Esophagus squamous epithelium (tissue), 5 donors: ENCODE data around the gene NUDT22. TPM values are rescaled to one million over a fixed set of nuclear protein-coding genes. Genes with fewer than 3 reads are reported as not detected.

Experiments
- DNase-seq: peaks from one replicate; lab custom pipeline; 2025; lab: John Stamatoyannopoulos, UW
- H3K27ac ChIP-seq, 4 donors: fragments of 200-600 bp; sonication (generic); one replicate each; pipeline ENCODE4 v1.5.1; 2016 to 2019; ENCODE audit warnings: mild to moderate bottlenecking in 1 of 4
- H3K27me3 ChIP-seq, 4 donors: fragments of 200-600 bp; sonication (generic); 1 replicate in 3 of 4; 2 replicates in 1 of 4; pipeline versions ENCODE4 v1.5.1 to v1.6.0; 2017 to 2021; ENCODE audit warnings: antibody characterized with exemption in 1 of 4
- H3K36me3 ChIP-seq, 3 donors: fragments of 200-600 bp; sonication (generic); one replicate each; pipeline ENCODE4 v1.5.1; 2016 to 2019
- H3K4me1 ChIP-seq, 3 donors: fragments of 200-600 bp; sonication (generic); one replicate each; pipeline ENCODE4 v1.5.1; 2017 to 2019
- H3K4me3 ChIP-seq, 4 donors: fragments of 200-600 bp; sonication (generic); 1 replicate in 3 of 4; 2 replicates in 1 of 4; pipeline ENCODE4 v1.5.1; 2016 to 2019; ENCODE audit warnings: mild to moderate bottlenecking in 2 of 4, moderate library complexity in 1 of 4
- H3K9me3 ChIP-seq, 3 donors: fragments of 200-600 bp; sonication (generic); one replicate each; pipeline ENCODE4 v1.5.1; 2016 to 2019
- POLR2A ChIP-seq, 4 donors: fragments of 450-650 bp; IDR thresholded peaks; one replicate each; pipeline ENCODE4 v1.6.1; 2017; ENCODE audit warnings: antibody characterized with exemption in 4 of 4, mild to moderate bottlenecking in 4 of 4, moderate library complexity in 3 of 4
- WGBS, 2 donors: methylation state at CpG; one replicate each; pipeline ENCODE4 v1.1.5; 2018; 5-methylcytosine and 5-hydroxymethylcytosine counted together
- intact Hi-C: fragments of 100-400 bp; cut with DNase I; formaldehyde crosslinking; loops from one replicate; pipeline ENCODE4 v1.15.0; 2022
- total RNA-seq, 4 donors: library from RNA; depleted of rRNA; stranded (reverse); fragments of >200 nt; gene quantifications; one replicate each; pipeline ENCODE4 v1.1.0, GENCODE V29; 2016
- TF ChIP-seq, protein P1 (sequence below), 6 experiments: fragments of 450-650 bp in 4 of 6; fragments of 200-600 bp in 2 of 6; sonication (generic) in 2 of 6; IDR thresholded peaks; one replicate each; pipeline ENCODE4 v1.5.1; 2016 to 2019; ENCODE audit warnings: antibody characterized with exemption in 6 of 6, mild to moderate bottlenecking in 4 of 6, moderate library complexity in 4 of 6
- donor health status: DM: yes; HTN: yes; CAD: no.

NUDT22 gene
- total RNA-seq, 4 donors from 2014 or later: 44.0 to 60.1 (median 50.7) TPM

GRCh38 chr11:64255135-64256128 lies 29.4 kb downstream of the NUDT22 start:
- no peak for TF ChIP-seq POLR2A (IDR thresholded peaks at IDR 0.05)
- TF ChIP-seq, protein P1, sequence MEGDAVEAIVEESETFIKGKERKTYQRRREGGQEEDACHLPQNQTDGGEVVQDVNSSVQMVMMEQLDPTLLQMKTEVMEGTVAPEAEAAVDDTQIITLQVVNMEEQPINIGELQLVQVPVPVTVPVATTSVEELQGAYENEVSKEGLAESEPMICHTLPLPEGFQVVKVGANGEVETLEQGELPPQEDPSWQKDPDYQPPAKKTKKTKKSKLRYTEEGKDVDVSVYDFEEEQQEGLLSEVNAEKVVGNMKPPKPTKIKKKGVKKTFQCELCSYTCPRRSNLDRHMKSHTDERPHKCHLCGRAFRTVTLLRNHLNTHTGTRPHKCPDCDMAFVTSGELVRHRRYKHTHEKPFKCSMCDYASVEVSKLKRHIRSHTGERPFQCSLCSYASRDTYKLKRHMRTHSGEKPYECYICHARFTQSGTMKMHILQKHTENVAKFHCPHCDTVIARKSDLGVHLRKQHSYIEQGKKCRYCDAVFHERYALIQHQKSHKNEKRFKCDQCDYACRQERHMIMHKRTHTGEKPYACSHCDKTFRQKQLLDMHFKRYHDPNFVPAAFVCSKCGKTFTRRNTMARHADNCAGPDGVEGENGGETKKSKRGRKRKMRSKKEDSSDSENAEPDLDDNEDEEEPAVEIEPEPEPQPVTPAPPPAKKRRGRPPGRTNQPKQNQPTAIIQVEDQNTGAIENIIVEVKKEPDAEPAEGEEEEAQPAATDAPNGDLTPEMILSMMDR (IDR thresholded peaks at IDR 0.05): no peak
- intact Hi-C loops: no loop called here
- DNase-seq: no peak
- Histone ChIP-seq H3K27me3 (no peaks in the 10 kb centered on the region), H3K4me3 (no peak overlapping the region), H3K9me3 (no peaks in the 10 kb centered on the region), H3K27ac (no peak overlapping the region), H3K36me3 (peaks cover 31 to 66% (median 32%) of the 10 kb centered on the region in 3 donors), H3K4me1 (peaks cover 21 to 50% (median 32%) of the 10 kb centered on the region in 3 donors)
- 80 to 86% methylated on average over 5 to 22 of the region's 35 CpGs for WGBS, 2 donors

GRCh38 chr11:64256300-64256699 lies 30.2 kb downstream of the NUDT22 start:
- Histone ChIP-seq H3K27me3 (no peaks in the 10 kb centered on the region), H3K36me3 (peaks cover 32 to 75% (median 34%) of the 10 kb centered on the region in 3 donors), H3K4me3 (no peak overlapping the region), H3K4me1 (peaks cover 16 to 41% (median 24%) of the 10 kb centered on the region in 3 donors), H3K27ac (no peak overlapping the region), H3K9me3 (no peaks in the 10 kb centered on the region)
- 89% methylated on average over 8 of the region's 15 CpGs; no CpG with 5 or more reads in 1 of the 2 donors for WGBS, 2 donors
- TF ChIP-seq, protein P1 (IDR thresholded peaks at IDR 0.05): no peak
- no peak for TF ChIP-seq POLR2A (IDR thresholded peaks at IDR 0.05)
- intact Hi-C loops: no loop called here
- no peak for DNase-seq

GRCh38 chr11:64258356-64258755 lies 32.3 kb downstream of the NUDT22 start:
- Histone ChIP-seq H3K27ac (no peak overlapping the region), H3K4me1 (peaks cover 4 to 31% (median 8%) of the 10 kb centered on the region in 3 donors), H3K9me3 (no peaks in the 10 kb centered on the region), H3K27me3 (no peaks in the 10 kb centered on the region), H3K4me3 (no peak overlapping the region), H3K36me3 (peaks cover 44 to 96% (median 52%) of the 10 kb centered on the region in 3 donors)
- intact Hi-C loops: no loop called here
- TF ChIP-seq, protein P1 (IDR thresholded peaks at IDR 0.05): no peak
- no peak for TF ChIP-seq POLR2A (IDR thresholded peaks at IDR 0.05)
- WGBS, 2 donors: 85 to 90% methylated on average over 10 to 12 of the region's 24 CpGs
- no peak for DNase-seq

DNA sequence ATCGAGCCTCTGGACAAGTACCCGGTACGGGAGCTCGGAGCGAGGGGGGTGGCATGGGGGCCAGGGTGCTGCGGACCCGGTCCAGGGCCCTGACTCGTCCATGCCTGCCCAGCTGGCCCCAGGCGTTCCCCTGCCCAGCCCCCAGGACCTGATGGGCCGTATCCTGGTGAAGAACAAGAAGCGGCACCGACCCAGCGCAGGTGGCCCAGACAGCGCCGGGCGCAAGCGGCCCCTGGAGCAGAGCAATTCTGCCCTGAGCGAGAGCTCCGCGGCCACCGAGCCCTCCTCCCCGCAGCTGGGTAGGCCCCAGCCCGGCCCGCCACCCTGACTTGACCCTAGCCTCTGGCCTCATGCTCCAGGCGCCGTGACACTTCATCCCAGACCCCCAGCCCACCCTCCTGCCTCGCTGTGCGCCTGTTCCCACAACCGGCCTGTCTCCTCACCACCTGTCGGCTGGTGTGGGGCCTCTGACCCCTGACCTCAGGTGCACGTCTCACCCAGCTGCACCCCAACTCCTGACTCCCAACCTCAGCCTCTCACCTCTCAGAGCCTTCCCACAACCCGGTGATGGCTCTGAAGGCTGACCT lies 33.0 kb downstream of the NUDT22 start:
- peaks cover 51 to 100% (median 59%) of the 10 kb centered on the region in 3 donors for H3K36me3 ChIP-seq
- WGBS, 2 donors: 88 to 90% methylated on average over 15 to 19 of the region's 32 CpGs

More for the DNA sequence above, 33.0 kb downstream of the NUDT22 start:
- Histone ChIP-seq H3K4me3 (no peak overlapping the region), H3K27me3 (no peaks in the 10 kb centered on the region), H3K4me1 (peaks cover 0 to 24% (median 1%) of the 10 kb centered on the region in 3 donors), H3K27ac (no peak overlapping the region), H3K9me3 (no peaks in the 10 kb centered on the region)
- TF ChIP-seq POLR2A (IDR thresholded peaks at IDR 0.05): no peak
- TF ChIP-seq, protein P1 (IDR thresholded peaks at IDR 0.05): no peak
- intact Hi-C loops: no loop called here
- no peak for DNase-seq
